Mucosa of descending colon (tissue), 3 donors: ENCODE measurements around the gene LRRC8D. TPM values are rescaled to one million over a fixed set of nuclear protein-coding genes. Genes with fewer than 3 reads are reported as not detected.

Experiments used
- ATAC-seq: fragments of 200-7000 bp; cut with Tn5 transposase; one replicate; pipeline ENCODE4 v1.9.1; 2020; ENCODE audit warnings: mild to moderate bottlenecking, moderate library complexity
- DNase-seq, 3 donors: peaks; one replicate each; pipeline ENCODE4 v3.0.0-alpha.2; 2020
- H3K36me3 ChIP-seq: fragments of 200-600 bp; one replicate; pipeline ENCODE4 v1.8.0; 2021; ENCODE audit warnings: low read depth, mild to moderate bottlenecking
- H3K4me1 ChIP-seq: fragments of 200-600 bp; one replicate; pipeline ENCODE4 v1.8.0; 2021; ENCODE audit warnings: low read depth, mild to moderate bottlenecking
- H3K4me3 ChIP-seq: fragments of 200-600 bp; one replicate; pipeline ENCODE4 v1.8.0; 2021; ENCODE audit warnings: mild to moderate bottlenecking
- H3K9me3 ChIP-seq: fragments of 200-600 bp; one replicate; pipeline ENCODE4 v1.8.0; 2021; ENCODE audit warnings: mild to moderate bottlenecking
- intact Hi-C, 2 donors: fragments of 100-400 bp; cut with DNase I in 1 of 2; cut with micrococcal nuclease in 1 of 2; formaldehyde crosslinking; loops; one replicate each; pipeline versions ENCODE4 v1.11.0 to v1.11.1; 2022; cut with DNase I, micrococcal nuclease
- total RNA-seq, 3 donors: library from RNA; stranded (reverse); fragmentation: NEBNext Ultra II Directional in 2 of 3; extraction: Animal tissue kit (Norgen Biotek cat#: 25700) in 2 of 3; gene quantifications; one replicate each; pipeline versions ENCODE4 v1.2.1 to v1.2.4, GENCODE V29; 2021 to 2023
- TF ChIP-seq, protein P1 (sequence below): fragments of 200-600 bp; IDR thresholded peaks from one replicate; pipeline ENCODE4 v1.8.0; 2022; ENCODE audit warnings: antibody characterized with exemption, mild to moderate bottlenecking
- donor health status: DM: no; HTN: no; CAD: no; lungs with moderate emphysema.
- donor health status: DM: no; HTN: no; CAD: no.
- donor health status: DM: no; HTN: yes; CAD: no.

The LRRC8D gene
- total RNA-seq, 3 donors from 2014 or later, result 22.8 to 43.3 (median 39.6) TPM

GRCh38 chr1:89844241-89844807, 23.5 kb downstream of the LRRC8D start:
- intact Hi-C loops, result no loop called here

GRCh38 chr1:89844860-89845259, 24.0 kb downstream of the LRRC8D start:
- intact Hi-C loops, result loop anchor here in 1 of 2 donors (5.0 kb wide), 1 partner anchor 43 kb away; no protein-coding TSS in a partner anchor
- Histone ChIP-seq H3K36me3 (no peaks in the 10 kb centered on the region), H3K4me1 (peaks cover 11% of the 10 kb centered on the region), H3K9me3 (no peaks in the 10 kb centered on the region), H3K4me3 (no peak overlapping the region)
- ATAC-seq (no peak), DNase-seq (no peak)
- TF ChIP-seq, protein P1, sequence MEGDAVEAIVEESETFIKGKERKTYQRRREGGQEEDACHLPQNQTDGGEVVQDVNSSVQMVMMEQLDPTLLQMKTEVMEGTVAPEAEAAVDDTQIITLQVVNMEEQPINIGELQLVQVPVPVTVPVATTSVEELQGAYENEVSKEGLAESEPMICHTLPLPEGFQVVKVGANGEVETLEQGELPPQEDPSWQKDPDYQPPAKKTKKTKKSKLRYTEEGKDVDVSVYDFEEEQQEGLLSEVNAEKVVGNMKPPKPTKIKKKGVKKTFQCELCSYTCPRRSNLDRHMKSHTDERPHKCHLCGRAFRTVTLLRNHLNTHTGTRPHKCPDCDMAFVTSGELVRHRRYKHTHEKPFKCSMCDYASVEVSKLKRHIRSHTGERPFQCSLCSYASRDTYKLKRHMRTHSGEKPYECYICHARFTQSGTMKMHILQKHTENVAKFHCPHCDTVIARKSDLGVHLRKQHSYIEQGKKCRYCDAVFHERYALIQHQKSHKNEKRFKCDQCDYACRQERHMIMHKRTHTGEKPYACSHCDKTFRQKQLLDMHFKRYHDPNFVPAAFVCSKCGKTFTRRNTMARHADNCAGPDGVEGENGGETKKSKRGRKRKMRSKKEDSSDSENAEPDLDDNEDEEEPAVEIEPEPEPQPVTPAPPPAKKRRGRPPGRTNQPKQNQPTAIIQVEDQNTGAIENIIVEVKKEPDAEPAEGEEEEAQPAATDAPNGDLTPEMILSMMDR, result no peak

More at GRCh38 chr1:89844241-89844807, 23.5 kb downstream of the LRRC8D start:
- peaks cover 11% of the 10 kb centered on the region for H3K4me1 ChIP-seq
- H3K36me3 ChIP-seq, result no peaks in the 10 kb centered on the region
- H3K9me3 ChIP-seq, result no peaks in the 10 kb centered on the region
- H3K4me3 ChIP-seq, result no peak overlapping the region
- ATAC-seq (no peak), DNase-seq (no peak)
- TF ChIP-seq, protein P1, result no peak

GRCh38 chr1:89847191-89847729, 26.4 kb downstream of the LRRC8D start:
- TF ChIP-seq, protein P1, result no peak
- intact Hi-C loops, result loop anchor here in 1 of 2 donors (5.0 kb wide), 1 partner anchor 45 kb away; no protein-coding TSS in a partner anchor
- Histone ChIP-seq H3K9me3 (no peaks in the 10 kb centered on the region), H3K36me3 (no peaks in the 10 kb centered on the region), H3K4me3 (no peak overlapping the region), H3K4me1 (peaks cover 9% of the 10 kb centered on the region)
- DNase-seq (no peak), ATAC-seq (no peak)

GRCh38 chr1:89850844-89851415, 30.1 kb downstream of the LRRC8D start:
- intact Hi-C loops, result no loop called here
- no peaks in the 10 kb centered on the region for H3K36me3 ChIP-seq
- H3K4me3 ChIP-seq, result no peak overlapping the region
- DNase-seq (no peak), ATAC-seq (no peak)
- TF ChIP-seq, protein P1, result no peak
- no peaks in the 10 kb centered on the region for H3K9me3 ChIP-seq
- H3K4me1 ChIP-seq, result no peaks in the 10 kb centered on the region

- TF ChIP-seq, protein P1, result no peak
- H3K9me3 ChIP-seq, result no peaks in the 10 kb centered on the region
- DNase-seq (no peak), ATAC-seq (no peak)
- H3K4me3 ChIP-seq, result no peak overlapping the region
- intact Hi-C loops, result no loop called here
- no peaks in the 10 kb centered on the region for H3K36me3 ChIP-seq
- H3K4me1 ChIP-seq, result no peaks in the 10 kb centered on the region
Observed at GRCh38 chr1:89854140-89854539, 33.3 kb downstream of the LRRC8D start.
